H1 (cell line): ENCODE measurements around the gene SPACA4. TPM values are rescaled to one million over a fixed set of nuclear protein-coding genes. Genes with fewer than 3 reads are reported as not detected.

Experiments used
- CTCF ChIA-PET: fragments of 300-600 bp; sonication (Branson Sonifier 250); formaldehyde crosslinking; loops from one replicate; lab custom pipeline; 2021; ENCODE audit not compliant: partially characterized antibody; lab: Charles Lee
- POLR2A ChIA-PET: fragments of 300-600 bp; sonication (Branson Sonifier 250); formaldehyde crosslinking; loops from one replicate; lab custom pipeline; 2021; ENCODE audit warnings: inconsistent platforms; ENCODE audit not compliant: partially characterized antibody; lab: Charles Lee
- DNase-seq, 2 experiments: peaks; one replicate each; pipeline versions ENCODE4 v3.0.0 to v3.0.0-alpha.2; 2010 to 2022; ENCODE audit warnings: low spot score in 2 of 2, low read depth in 1 of 2, mixed read lengths in 1 of 2
- FAIRE-seq: peaks from 2 replicates; lab custom pipeline; 2011; peaks lifted over from hg19 to GRCh38; lab: Jason Lieb, UNC
- H2AFZ ChIP-seq: 2 replicates; pipeline ENCODE4 v1.8.1; 2012; ENCODE audit warnings: low read length, inconsistent platforms
- H2AK5ac ChIP-seq: 2 replicates; pipeline ENCODE4 v1.6.1; 2013; ENCODE audit warnings: low read depth, low read length
- H2BK120ac ChIP-seq: replicated peaks from 2 replicates; pipeline ENCODE3; 2013; ENCODE audit warnings: low read depth, low read length, inconsistent platforms
- H2BK12ac ChIP-seq: 2 replicates; pipeline ENCODE4 v1.6.1; 2013; ENCODE audit warnings: low read depth, low read length
- H2BK15ac ChIP-seq: 2 replicates; pipeline ENCODE4 v1.6.1; 2013; ENCODE audit warnings: low read length
- H2BK20ac ChIP-seq: 2 replicates; pipeline ENCODE4 v1.6.1; 2013; ENCODE audit warnings: low read length
- H2BK5ac ChIP-seq: 2 replicates; pipeline ENCODE4 v1.6.1; 2013; ENCODE audit warnings: low read depth, low read length
- H3K14ac ChIP-seq: 2 replicates; pipeline ENCODE4 v1.6.1; 2013; ENCODE audit warnings: inconsistent platforms; ENCODE audit not compliant: insufficient read length
- H3K18ac ChIP-seq: 2 replicates; pipeline ENCODE4 v1.6.1; 2013; ENCODE audit warnings: low read length; ENCODE audit errors: extremely low read depth
- H3K23ac ChIP-seq: 2 replicates; pipeline ENCODE4 v1.6.1; 2013; ENCODE audit warnings: inconsistent platforms; ENCODE audit not compliant: insufficient read length
- H3K23me2 ChIP-seq: 2 replicates; pipeline ENCODE4 v1.6.1; 2013; ENCODE audit warnings: low read depth, low read length
- H3K27ac ChIP-seq: 2 replicates; pipeline ENCODE4 v1.6.1; 2011; ENCODE audit warnings: low read depth, low read length, inconsistent platforms
- H3K27me3 ChIP-seq, 4 experiments: replicated peaks in 1 of 4; 1 replicate in 1 of 4; 2 replicates in 3 of 4; pipeline versions ENCODE4 v1.6.1 to v1.8.1; 2011 to 2013; ENCODE audit warnings: low read length in 3 of 4, mild to moderate bottlenecking in 3 of 4, inconsistent platforms in 2 of 4, mixed read lengths in 2 of 4, moderate library complexity in 1 of 4; ENCODE audit not compliant: control insufficient read depth in 3 of 4, insufficient read depth in 3 of 4; ENCODE audit errors: extremely low read depth in 1 of 4
- H3K36me3 ChIP-seq, 4 experiments: 2 replicates each; pipeline versions ENCODE4 v1.6.1 to v1.8.1; 2011 to 2013; ENCODE audit warnings: mild to moderate bottlenecking in 4 of 4, low read length in 3 of 4, moderate library complexity in 2 of 4, control low read depth in 1 of 4, inconsistent platforms in 1 of 4; ENCODE audit not compliant: insufficient read depth in 4 of 4, control insufficient read depth in 2 of 4
- H3K4ac ChIP-seq: replicated peaks from 2 replicates; pipeline ENCODE3; 2013; ENCODE audit warnings: low read length, low read depth, mixed read lengths, inconsistent platforms; ENCODE audit not compliant: insufficient read length
- H3K4me1 ChIP-seq, 4 experiments: replicated peaks in 1 of 4; 1 replicate in 1 of 4; 2 replicates in 3 of 4; pipeline versions ENCODE4 v1.6.1 to v1.8.1; 2011 to 2013; ENCODE audit warnings: low read length in 3 of 4, inconsistent platforms in 2 of 4, mixed read lengths in 1 of 4; ENCODE audit not compliant: insufficient read depth in 4 of 4, control insufficient read depth in 3 of 4
- H3K4me2 ChIP-seq, 2 experiments: 2 replicates each; pipeline versions ENCODE4 v1.6.1 to v1.8.1; 2011 to 2013; ENCODE audit warnings: low read depth in 2 of 2, low read length in 2 of 2, control low read depth in 1 of 2, inconsistent platforms in 1 of 2, mild to moderate bottlenecking in 1 of 2; ENCODE audit not compliant: insufficient read depth in 1 of 2
- H3K4me3 ChIP-seq, 4 experiments: fragments of 200-600, 300-600 bp in 1 of 4; sonication (generic), shearing (Covaris generic), sonication (Bioruptor Twin) in 1 of 4; 2 replicates each; pipeline versions ENCODE4 v1.5.1 to v1.8.1; 2011 to 2016; ENCODE audit warnings: low read length in 4 of 4, low read depth in 3 of 4, control low read depth in 2 of 4, inconsistent platforms in 2 of 4, mild to moderate bottlenecking in 2 of 4, mixed read lengths in 1 of 4, moderate library complexity in 1 of 4; ENCODE audit not compliant: insufficient read depth in 2 of 4; ENCODE audit errors: extremely low read depth in 1 of 4
- H3K56ac ChIP-seq: replicated peaks from 2 replicates; pipeline ENCODE3; 2013; ENCODE audit warnings: low read depth, mild to moderate bottlenecking, mixed read lengths, low read length, inconsistent platforms; ENCODE audit not compliant: insufficient read length
- H3K79me1 ChIP-seq: 2 replicates; pipeline ENCODE4 v1.6.1; 2013; ENCODE audit warnings: low read depth, low read length, control low read depth
- H3K79me2 ChIP-seq, 2 experiments: 2 replicates each; pipeline versions ENCODE4 v1.6.1 to v1.8.1; 2012 to 2013; ENCODE audit warnings: low read length in 2 of 2, mild to moderate bottlenecking in 2 of 2, inconsistent platforms in 1 of 2; ENCODE audit not compliant: insufficient read depth in 2 of 2, control insufficient read depth in 1 of 2
- H3K9ac ChIP-seq, 4 experiments: replicated peaks in 1 of 4; 1 replicate in 1 of 4; 2 replicates in 3 of 4; pipeline versions ENCODE4 v1.6.1 to v1.8.1; 2011 to 2013; ENCODE audit warnings: low read depth in 3 of 4, low read length in 3 of 4, control low read depth in 2 of 4, mild to moderate bottlenecking in 2 of 4, moderate library complexity in 2 of 4, inconsistent platforms in 1 of 4; ENCODE audit errors: extremely low read depth in 1 of 4
- H3K9me3 ChIP-seq, 2 experiments: 2 replicates each; pipeline versions ENCODE4 v1.6.1 to v1.8.1; 2012 to 2013; ENCODE audit warnings: mild to moderate bottlenecking in 2 of 2, moderate library complexity in 2 of 2, control low read depth in 1 of 2, inconsistent platforms in 1 of 2, low read depth in 1 of 2, low read length in 1 of 2, mixed read lengths in 1 of 2; ENCODE audit not compliant: insufficient read depth in 2 of 2
- H4K20me1 ChIP-seq, 2 experiments: replicated peaks in 1 of 2; 2 replicates each; pipeline versions ENCODE3 to v1.8.1; 2011 to 2013; ENCODE audit warnings: inconsistent platforms in 2 of 2, low read length in 2 of 2, mild to moderate bottlenecking in 1 of 2; ENCODE audit not compliant: insufficient read depth in 2 of 2, control insufficient read depth in 1 of 2
- H4K5ac ChIP-seq: 2 replicates; pipeline ENCODE4 v1.6.1; 2013; ENCODE audit warnings: low read length, low read depth, mixed read lengths, inconsistent platforms; ENCODE audit not compliant: insufficient read length
- H4K8ac ChIP-seq: 2 replicates; pipeline ENCODE4 v1.8.0; 2013; ENCODE audit warnings: mild to moderate bottlenecking, moderate library complexity, low read length, inconsistent platforms; ENCODE audit not compliant: insufficient read depth; ENCODE audit errors: extremely low read depth
- H4K91ac ChIP-seq: replicated peaks from 2 replicates; pipeline ENCODE3; 2013; ENCODE audit warnings: low read length, mixed read lengths, inconsistent platforms; ENCODE audit not compliant: insufficient read length
- BCL11A ChIP-seq, 2 experiments: IDR thresholded peaks; one replicate each; pipeline ENCODE4 v1.6.1; 2011; ENCODE audit warnings: low read depth in 2 of 2, low read length in 2 of 2, mild to moderate bottlenecking in 2 of 2
- CHD1 ChIP-seq: IDR thresholded peaks from 2 replicates; pipeline ENCODE4 v1.6.1; 2012; ENCODE audit warnings: low read depth, low read length, improper control_type of control experiment
- FOSL1 ChIP-seq: IDR thresholded peaks from 2 replicates; pipeline ENCODE4 v1.6.1; 2011; ENCODE audit warnings: mild to moderate bottlenecking, low read depth, low read length, moderate library complexity; ENCODE audit not compliant: insufficient read depth
- JUND ChIP-seq: IDR thresholded peaks from 2 replicates; pipeline ENCODE4 v1.6.1; 2011; ENCODE audit warnings: mild to moderate bottlenecking, improper control_type of control experiment, low read length
- KDM4A ChIP-seq: IDR thresholded peaks from one replicate; pipeline ENCODE4 v1.7.1; 2012; ENCODE audit warnings: low read depth, mild to moderate bottlenecking, moderate library complexity, low read length, inconsistent platforms; ENCODE audit not compliant: severe bottlenecking
- POLR2AphosphoS5 ChIP-seq: IDR thresholded peaks from 2 replicates; pipeline ENCODE4 v1.6.1; 2011; ENCODE audit warnings: low read depth, low read length
- POU5F1 ChIP-seq: IDR thresholded peaks from 2 replicates; pipeline ENCODE4 v1.6.1; 2011; ENCODE audit warnings: low read depth, mild to moderate bottlenecking, low read length, moderate library complexity
- RBBP5 ChIP-seq: IDR thresholded peaks from 2 replicates; pipeline ENCODE4 v1.7.1; 2012; ENCODE audit warnings: low read depth, mild to moderate bottlenecking, inconsistent platforms, low read length, moderate library complexity, borderline replicate concordance
- RNF2 ChIP-seq: fragments of 200-900, 300-1000 bp; sonication (generic); IDR thresholded peaks from 2 replicates; pipeline ENCODE4 v1.7.1; 2016; ENCODE audit warnings: borderline replicate concordance, low read depth, mild to moderate bottlenecking, antibody characterized with exemption, low read length; ENCODE audit not compliant: poor library complexity, severe bottlenecking; ENCODE audit errors: missing control alignments
- SIX5 ChIP-seq: IDR thresholded peaks from 2 replicates; pipeline ENCODE4 v1.6.1; 2011; ENCODE audit warnings: mild to moderate bottlenecking, low read depth, low read length
- TAF7 ChIP-seq: optimal IDR thresholded peaks from 2 replicates; pipeline ENCODE3; 2011; ENCODE audit warnings: low read depth, mild to moderate bottlenecking, inconsistent platforms, low read length, moderate library complexity, borderline replicate concordance
- TEAD4 ChIP-seq: IDR thresholded peaks from 2 replicates; pipeline ENCODE4 v1.6.1; 2012; ENCODE audit warnings: low read depth, low read length, inconsistent platforms, mixed read lengths
- WGBS, 2 experiments: shearing (Covaris generic) in 1 of 2; methylation state at CpG; one replicate each; pipeline versions ENCODE4 v1.1.6 to v1.1.7; 2013 to 2015; ENCODE audit warnings: low lambda C conversion rate in 2 of 2, mixed read lengths in 2 of 2, inconsistent platforms in 1 of 2, low coverage in 1 of 2, missing lambda C conversion rate in 1 of 2; ENCODE audit not compliant: insufficient replicate concordance in 2 of 2, insufficient coverage in 1 of 2, insufficient read length in 1 of 2; ENCODE audit errors: extremely low coverage in 1 of 2, missing lambda C conversion rate in 1 of 2; 5-methylcytosine and 5-hydroxymethylcytosine counted together
- polyA plus RNA-seq, 7 experiments: library from polyadenylated mRNA; depleted of rRNA in 3 of 7; stranded (reverse) in 5 of 7; unstranded in 2 of 7; fragments of >200 nt in 5 of 7; fragments of 200-250 nt in 2 of 7; gene quantifications; 1 replicate in 5 of 7; 2 replicates in 1 of 7; 4 replicates in 1 of 7; pipeline versions ENCODE4 v1.2.1 to v1.2.3, GENCODE V29; 2011 to 2013; ENCODE audit warnings: missing spikeins in 2 of 7, mixed read lengths in 2 of 7
- total RNA-seq: library from RNA; stranded (reverse); fragmentation: NEBNext Ultra II Directional; extraction: Animal tissue kit (Norgen Biotek cat#: 25700); gene quantifications from 2 replicates; pipeline ENCODE4 v1.2.1, GENCODE V29; 2021

SPACA4 gene
- total and polyA plus RNA-seq, 2 of the 8 experiments (the other 6 are each of a cell fraction or from before 2014, with no cell fraction given) = not detected

GRCh38 chr19:48595171-48595570 is 11.4 kb upstream of the SPACA4 start:
- Histone ChIP-seq H3K79me1 (no peaks in the 10 kb centered on the region), H2BK5ac (no peak overlapping the region), H3K4me1 (no peaks in the 10 kb centered on the region), H4K20me1 (peaks cover 0 to 2% of the 10 kb centered on the region in 2 experiments), H2BK20ac (no peak overlapping the region), H4K91ac (no peak overlapping the region), H4K5ac (no peak overlapping the region), H3K4me3 (no peak overlapping the region), H3K79me2 (no peaks in the 10 kb centered on the region), H3K9ac (no peak overlapping the region), H2BK120ac (no peak overlapping the region), H3K23me2 (no peaks in the 10 kb centered on the region; the same call in 1 of the 2 replicates), H3K27ac (no peak overlapping the region), H3K14ac (no peak overlapping the region), H3K9me3 (no peaks in the 10 kb centered on the region), H3K4me2 (no peak overlapping the region), H2BK12ac (no peak overlapping the region), H2BK15ac (no peak overlapping the region), H3K56ac (no peak overlapping the region), H3K27me3 (0 out of 7 replicates have a peak, but pooled peaks cover 0 to 3% (median 0%) of the 10 kb centered on the region in 4 experiments), H3K4ac (no peak overlapping the region), H3K23ac (no peak overlapping the region), H3K36me3 (no peaks in the 10 kb centered on the region), H4K8ac (no peak overlapping the region), H2AFZ (no peak overlapping the region), H2AK5ac (no peak overlapping the region), H3K18ac (no peak overlapping the region)
- WGBS, 2 experiments = 83% methylated on average over 9 of the region's 9 CpGs; no CpG with 5 or more reads in 1 of the 2 experiments
- POLR2A ChIA-PET = interaction anchor here (0.9 to 16.9 kb wide), 8 partner anchors 10 to 115 kb away, joined by 3 to 175 read pairs (median 5); partner anchors contain the start of genes FAM83E, RPL18, SPACA4 and SPHK2
- DNase-seq = no peak
- FAIRE-seq = no peak
- CTCF ChIA-PET = interaction anchor here (0.9 to 16.8 kb wide), 5 partner anchors 9 to 89 kb away, joined by 6 to 353 read pairs (median 16); partner anchors contain the start of gene SPACA4
- TF ChIP-seq RNF2 = no peak
- no peak for TF ChIP-seq KDM4A
- no peak for TF ChIP-seq SIX5
- no peak for TF ChIP-seq POLR2AphosphoS5
- TF ChIP-seq BCL11A (IDR thresholded peaks at IDR 0.05; ENCODE audit: low read depth in 2 of 2, low read length in 2 of 2) = no peak
- no peak for TF ChIP-seq POU5F1
- no peak for TF ChIP-seq RBBP5
- TF ChIP-seq TAF7 = no peak
- no peak for TF ChIP-seq JUND
- no peak for TF ChIP-seq CHD1
- TF ChIP-seq TEAD4 = no peak
- TF ChIP-seq FOSL1 = no peak
